Measurements from ENCODE around the gene LRRC4. TPM values are rescaled to one million over a fixed set of nuclear protein-coding genes. Genes with fewer than 3 reads are reported as not detected.

Gene LRRC4
- total and polyA plus RNA-seq, 2 donors from 2014 or later = 1.6 to 3.2 TPM

GRCh38 chr7:128055637-128056036 is 24.4 kb upstream of the LRRC4 start:
- Histone ChIP-seq H3K9ac (ENCODE audit: low read length in 3 of 3) (no peak overlapping the region), H3K4me3 (ENCODE audit: low read length in 3 of 3) (no peak overlapping the region), H3K27me3 (ENCODE audit: control insufficient read depth, insufficient read depth, low read length) (no peaks in the 10 kb centered on the region), H3K9me3 (ENCODE audit: control insufficient read depth in 2 of 3, insufficient read depth in 1 of 3, low read length in 3 of 3) (no peaks in the 10 kb centered on the region), H3K4me1 (ENCODE audit: control insufficient read depth in 2 of 3, insufficient read depth in 2 of 3, low read depth in 1 of 3, low read length in 3 of 3) (peaks cover 0 to 2% (median 0%) of the 10 kb centered on the region in 3 donors), H3K36me3 (ENCODE audit: control insufficient read depth in 2 of 3, insufficient read depth in 3 of 3, low read length in 3 of 3) (no peaks in the 10 kb centered on the region), H3K27ac (ENCODE audit: low read depth in 2 of 2, low read length in 2 of 2) (no peak overlapping the region)
- no peak for TF ChIP-seq CTCF (IDR thresholded peaks at IDR 0.05; ENCODE audit: borderline replicate concordance, extremely low read depth, insufficient read depth)
- DNase-seq (no peak), FAIRE-seq (no peak)
- intact Hi-C loops (cut with DNase I) = no loop called here

DNA sequence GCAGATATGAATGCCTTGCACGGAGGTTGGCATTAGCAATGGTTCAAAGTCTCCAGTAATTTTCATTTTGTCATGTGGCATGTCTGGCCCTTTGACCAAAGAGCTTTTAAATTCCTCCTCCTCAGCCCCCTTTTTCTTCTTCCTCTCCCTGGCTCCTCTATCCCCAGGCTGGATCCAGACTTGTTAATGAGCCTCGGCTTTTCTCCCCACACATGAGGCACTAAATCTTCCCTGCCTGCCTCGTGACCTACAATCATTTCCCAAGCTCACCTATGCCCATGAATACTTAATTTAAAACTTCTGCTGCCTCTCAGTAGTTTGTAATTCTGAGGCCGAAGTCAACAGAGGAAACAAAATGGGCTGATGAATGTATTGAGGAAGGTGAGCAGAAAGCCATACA is 23.3 kb upstream of the LRRC4 start:
- Histone ChIP-seq H3K9me3 (ENCODE audit: control insufficient read depth in 2 of 3, insufficient read depth in 1 of 3, low read length in 3 of 3) (no peaks in the 10 kb centered on the region), H3K4me1 (ENCODE audit: control insufficient read depth in 2 of 3, insufficient read depth in 2 of 3, low read depth in 1 of 3, low read length in 3 of 3) (peaks cover 0 to 2% (median 0%) of the 10 kb centered on the region in 3 donors), H3K27ac (ENCODE audit: low read depth in 2 of 2, low read length in 2 of 2) (no peak overlapping the region), H3K4me3 (ENCODE audit: low read length in 3 of 3) (no peak overlapping the region), H3K36me3 (ENCODE audit: control insufficient read depth in 2 of 3, insufficient read depth in 3 of 3, low read length in 3 of 3) (no peaks in the 10 kb centered on the region), H3K9ac (ENCODE audit: low read length in 3 of 3) (no peak overlapping the region), H3K27me3 (ENCODE audit: control insufficient read depth, insufficient read depth, low read length) (no peaks in the 10 kb centered on the region)
- TF ChIP-seq CTCF (IDR thresholded peaks at IDR 0.05; ENCODE audit: borderline replicate concordance, extremely low read depth, insufficient read depth) = no peak
- FAIRE-seq (no peak), DNase-seq (peak in 2 of 5 donors; percentile 40 to 41)
- intact Hi-C loops (cut with DNase I) = no loop called here

DNA sequence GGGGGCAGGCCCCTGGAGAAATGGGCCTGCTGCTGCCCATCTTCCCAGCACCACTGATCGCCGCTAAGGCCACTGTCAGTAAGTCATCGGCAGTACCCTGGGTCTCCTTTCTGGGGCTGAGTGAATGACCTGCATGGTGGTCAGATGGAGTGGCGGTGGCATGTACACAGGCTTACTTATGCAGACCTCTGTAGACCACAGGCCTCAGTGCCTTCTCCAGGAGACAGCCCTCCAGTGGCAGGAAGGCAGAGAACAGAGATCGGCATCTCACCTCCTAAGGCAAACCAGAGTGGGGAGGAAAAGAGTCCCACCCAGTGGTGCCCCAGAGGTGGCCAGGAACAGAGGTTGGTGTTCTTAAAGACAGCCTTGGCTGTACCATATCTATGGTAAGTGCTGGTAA is 22.8 kb upstream of the LRRC4 start:
- Histone ChIP-seq H3K9ac (ENCODE audit: low read length in 3 of 3) (no peak overlapping the region), H3K36me3 (ENCODE audit: control insufficient read depth in 2 of 3, insufficient read depth in 3 of 3, low read length in 3 of 3) (no peaks in the 10 kb centered on the region), H3K9me3 (ENCODE audit: control insufficient read depth in 2 of 3, insufficient read depth in 1 of 3, low read length in 3 of 3) (no peaks in the 10 kb centered on the region), H3K4me1 (ENCODE audit: control insufficient read depth in 2 of 3, insufficient read depth in 2 of 3, low read depth in 1 of 3, low read length in 3 of 3) (peaks cover 0 to 2% (median 0%) of the 10 kb centered on the region in 3 donors), H3K4me3 (ENCODE audit: low read length in 3 of 3) (no peak overlapping the region), H3K27me3 (ENCODE audit: control insufficient read depth, insufficient read depth, low read length) (no peaks in the 10 kb centered on the region), H3K27ac (ENCODE audit: low read depth in 2 of 2, low read length in 2 of 2) (no peak overlapping the region)
- DNase-seq (no peak), FAIRE-seq (no peak)
- no peak for TF ChIP-seq CTCF (IDR thresholded peaks at IDR 0.05; ENCODE audit: borderline replicate concordance, extremely low read depth, insufficient read depth)
- intact Hi-C loops (cut with DNase I) = no loop called here

DNA sequence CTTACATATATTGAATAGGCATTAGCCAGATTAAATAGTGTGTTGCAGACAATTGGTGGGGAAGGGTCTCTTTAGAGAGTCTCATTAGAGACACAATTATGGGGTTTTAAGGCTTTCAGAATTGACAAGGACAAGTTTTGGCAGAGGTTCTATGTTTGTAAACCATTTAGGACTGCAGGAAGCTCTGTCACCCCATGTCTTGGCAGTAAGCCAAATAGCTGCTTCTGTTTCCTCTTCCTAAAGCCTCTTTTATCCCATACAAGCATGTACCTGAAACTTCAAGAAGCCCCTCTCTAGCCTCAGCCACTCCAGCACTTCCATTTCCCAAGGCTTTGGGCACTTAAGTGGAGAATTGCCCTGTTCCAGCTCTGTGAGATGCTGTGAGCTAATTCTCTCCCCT is 21.8 kb upstream of the LRRC4 start:
- Histone ChIP-seq H3K36me3 (ENCODE audit: control insufficient read depth in 2 of 3, insufficient read depth in 3 of 3, low read length in 3 of 3) (no peaks in the 10 kb centered on the region), H3K27ac (ENCODE audit: low read depth in 2 of 2, low read length in 2 of 2) (no peak overlapping the region), H3K4me3 (ENCODE audit: low read length in 3 of 3) (no peak overlapping the region), H3K4me1 (ENCODE audit: control insufficient read depth in 2 of 3, insufficient read depth in 2 of 3, low read depth in 1 of 3, low read length in 3 of 3) (peaks cover 0 to 2% (median 0%) of the 10 kb centered on the region in 3 donors), H3K9ac (ENCODE audit: low read length in 3 of 3) (no peak overlapping the region), H3K9me3 (ENCODE audit: control insufficient read depth in 2 of 3, insufficient read depth in 1 of 3, low read length in 3 of 3) (no peaks in the 10 kb centered on the region), H3K27me3 (ENCODE audit: control insufficient read depth, insufficient read depth, low read length) (no peaks in the 10 kb centered on the region)
- no peak for TF ChIP-seq CTCF (IDR thresholded peaks at IDR 0.05; ENCODE audit: borderline replicate concordance, extremely low read depth, insufficient read depth)
- DNase-seq (peak in 1 of 5 donors; percentile 48), FAIRE-seq (no peak)
- intact Hi-C loops (cut with DNase I) = no loop called here

Data from kidney (tissue), 14 donors.